IMR-90 (cell line): ENCODE results near the gene CFAP61. TPM values are rescaled to one million over a fixed set of nuclear protein-coding genes. Genes with fewer than 3 reads are reported as not detected.

Experiments
- ATAC-seq: fragments of 200-7000 bp; cut with Tn5 transposase; 2 replicates; pipeline ENCODE4 v1.9.1; 2020; ENCODE audit warnings: low read depth, mild to moderate bottlenecking, moderate library complexity
- BruUV-seq: library from RNA; stranded (reverse); fragments of 400-500 nt; replicated peaks from 2 replicates; lab custom pipeline; 2021; lab: Mats Ljungman, UMichigan
- CTCF ChIA-PET: fragments of 300-600 bp; formaldehyde crosslinking; extraction: SDS; loops from one replicate; lab custom pipeline; 2021; ENCODE audit warnings: antibody characterized with exemption; lab: Yijun Ruan, JAX
- POLR2A ChIA-PET: fragments of 300-600 bp; sonication (Branson Sonifier 250); formaldehyde crosslinking; loops from one replicate; lab custom pipeline; 2022; ENCODE audit warnings: antibody characterized with exemption; ENCODE audit not compliant: unreplicated experiment; lab: Charles Lee
- DNase-seq: peaks from one replicate; pipeline ENCODE4 v3.0.0; 2013
- H2AFZ ChIP-seq: replicated peaks from 2 replicates; pipeline ENCODE3; 2013; ENCODE audit warnings: low read length, mild to moderate bottlenecking; ENCODE audit not compliant: poor library complexity
- H2AK5ac ChIP-seq: 2 replicates; pipeline ENCODE4 v1.6.1; 2013; ENCODE audit warnings: low read depth, low read length, inconsistent platforms
- H2AK9ac ChIP-seq: replicated peaks from 2 replicates; pipeline ENCODE3; 2013; ENCODE audit warnings: mild to moderate bottlenecking, low read depth, low read length, moderate library complexity; ENCODE audit not compliant: poor library complexity
- H2BK120ac ChIP-seq: 2 replicates; pipeline ENCODE4 v1.6.1; 2013; ENCODE audit warnings: low read depth, low read length, inconsistent platforms
- H2BK15ac ChIP-seq: 3 replicates; pipeline ENCODE4 v1.6.1; 2013; ENCODE audit warnings: low read depth, low read length, inconsistent platforms
- H2BK20ac ChIP-seq: 2 replicates; pipeline ENCODE4 v1.6.1; 2013; ENCODE audit warnings: low read depth, mild to moderate bottlenecking, inconsistent platforms, low read length, moderate library complexity
- H2BK5ac ChIP-seq: 2 replicates; pipeline ENCODE4 v1.6.1; 2013; ENCODE audit warnings: mild to moderate bottlenecking, low read depth, low read length, inconsistent platforms; ENCODE audit not compliant: poor library complexity, severe bottlenecking
- H3K14ac ChIP-seq: replicated peaks from 2 replicates; pipeline ENCODE4 v1.6.1; 2013; ENCODE audit warnings: low read depth, low read length, inconsistent platforms
- H3K18ac ChIP-seq: 2 replicates; pipeline ENCODE4 v1.6.1; 2013; ENCODE audit warnings: low read depth, low read length, control low read depth
- H3K23ac ChIP-seq: 2 replicates; pipeline ENCODE4 v1.6.1; 2013; ENCODE audit warnings: low read depth, low read length, inconsistent platforms
- H3K27ac ChIP-seq: 2 replicates; pipeline ENCODE4 v1.5.1; 2013; ENCODE audit warnings: mild to moderate bottlenecking, control low read depth, low read length; ENCODE audit not compliant: insufficient read depth
- H3K27me3 ChIP-seq: 2 replicates; pipeline ENCODE4 v1.6.1; 2013; ENCODE audit warnings: low read length; ENCODE audit not compliant: control insufficient read depth, insufficient read depth
- H3K36me3 ChIP-seq: 2 replicates; pipeline ENCODE4 v1.6.1; 2013; ENCODE audit warnings: low read length, mixed read lengths; ENCODE audit not compliant: control insufficient read depth, insufficient read depth
- H3K4ac ChIP-seq: 2 replicates; pipeline ENCODE4 v1.6.1; 2013; ENCODE audit warnings: low read depth, low read length, inconsistent platforms
- H3K4me1 ChIP-seq: 2 replicates; pipeline ENCODE4 v1.6.1; 2013; ENCODE audit warnings: low read length, mixed read lengths; ENCODE audit not compliant: control insufficient read depth, insufficient read depth
- H3K4me2 ChIP-seq: 2 replicates; pipeline ENCODE4 v1.6.1; 2013; ENCODE audit warnings: low read depth, mild to moderate bottlenecking, control low read depth, low read length, moderate library complexity
- H3K4me3 ChIP-seq: 2 replicates; pipeline ENCODE4 v1.5.1; 2013; ENCODE audit warnings: low read depth, mild to moderate bottlenecking, control low read depth, low read length, moderate library complexity; ENCODE audit not compliant: insufficient read depth
- H3K56ac ChIP-seq: 2 replicates; pipeline ENCODE4 v1.6.1; 2013; ENCODE audit warnings: low read length, inconsistent platforms; ENCODE audit not compliant: insufficient read depth; ENCODE audit errors: extremely low read depth
- H3K79me1 ChIP-seq, 2 experiments: 2 replicates each; pipeline ENCODE4 v1.6.1; 2013; ENCODE audit warnings: low read length in 2 of 2, inconsistent platforms in 1 of 2, low read depth in 1 of 2
- H3K9ac ChIP-seq: 2 replicates; pipeline ENCODE4 v1.6.1; 2013; ENCODE audit warnings: low read depth, low read length, control low read depth
- H3K9me1 ChIP-seq: 2 replicates; pipeline ENCODE4 v1.6.1; 2013; ENCODE audit warnings: low read length, inconsistent platforms; ENCODE audit not compliant: insufficient read depth
- H3K9me3 ChIP-seq: 2 replicates; pipeline ENCODE4 v1.6.1; 2013; ENCODE audit warnings: low read length; ENCODE audit not compliant: control insufficient read depth, insufficient read depth
- H4K20me1 ChIP-seq: 2 replicates; pipeline ENCODE4 v1.6.1; 2013; ENCODE audit warnings: low read length, inconsistent platforms; ENCODE audit not compliant: insufficient read depth
- H4K5ac ChIP-seq: 2 replicates; pipeline ENCODE4 v1.6.1; 2013; ENCODE audit warnings: mild to moderate bottlenecking, low read depth, low read length, control low read depth
- H4K8ac ChIP-seq, 2 experiments: 2 replicates each; pipeline ENCODE4 v1.6.1; 2013; ENCODE audit warnings: low read depth in 2 of 2, low read length in 2 of 2, control low read depth in 1 of 2, inconsistent platforms in 1 of 2
- H4K91ac ChIP-seq: 2 replicates; pipeline ENCODE4 v1.6.1; 2013; ENCODE audit warnings: low read depth, low read length, inconsistent platforms; ENCODE audit not compliant: insufficient read depth
- CEBPB ChIP-seq: IDR thresholded peaks from 2 replicates; pipeline ENCODE4 v1.6.1; 2012; ENCODE audit warnings: low read depth, low read length, improper control_type of control experiment
- CHD1 ChIP-seq: IDR thresholded peaks from 2 replicates; pipeline ENCODE4 v1.6.1; 2012; ENCODE audit warnings: low read depth, low read length, improper control_type of control experiment
- ELK1 ChIP-seq: fragments of 150-350 bp; IDR thresholded peaks from 2 replicates; pipeline ENCODE4 v1.6.1; 2016; ENCODE audit warnings: low read depth, mild to moderate bottlenecking, low read length, moderate library complexity, borderline replicate concordance
- FOS ChIP-seq: fragments of 150-350 bp; IDR thresholded peaks from 2 replicates; pipeline ENCODE4 v1.6.1; 2016; ENCODE audit warnings: low read depth, low read length
- MAFK ChIP-seq: IDR thresholded peaks from 2 replicates; pipeline ENCODE4 v1.6.1; 2012; ENCODE audit warnings: low read depth, low read length, improper control_type of control experiment
- MAZ ChIP-seq: IDR thresholded peaks from 2 replicates; pipeline ENCODE4 v1.6.1; 2012; ENCODE audit warnings: low read depth, mild to moderate bottlenecking, low read length, improper control_type of control experiment, moderate library complexity, borderline replicate concordance
- MXI1 ChIP-seq: IDR thresholded peaks from 2 replicates; pipeline ENCODE4 v1.6.1; 2012; ENCODE audit warnings: low read depth, mild to moderate bottlenecking, low read length, moderate library complexity, borderline replicate concordance
- NFE2L2 ChIP-seq: fragments of 150-350 bp; IDR thresholded peaks from 2 replicates; pipeline ENCODE4 v1.6.1; 2016; ENCODE audit warnings: low read depth, mild to moderate bottlenecking, low read length
- POLR2A ChIP-seq: IDR thresholded peaks from 2 replicates; pipeline ENCODE4 v1.6.1; 2012; ENCODE audit warnings: mild to moderate bottlenecking, low read depth, low read length
- RAD21 ChIP-seq: IDR thresholded peaks from 2 replicates; pipeline ENCODE4 v1.6.1; 2012; ENCODE audit warnings: low read length, improper control_type of control experiment
- RCOR1 ChIP-seq: IDR thresholded peaks from 2 replicates; pipeline ENCODE4 v1.6.1; 2012; ENCODE audit warnings: mild to moderate bottlenecking, low read length, improper control_type of control experiment; ENCODE audit not compliant: insufficient replicate concordance
- RFX5 ChIP-seq: IDR thresholded peaks from 2 replicates; pipeline ENCODE4 v1.8.0; 2012; ENCODE audit warnings: low read depth, mild to moderate bottlenecking, low read length, moderate library complexity
- USF2 ChIP-seq: fragments of 150-350 bp; IDR thresholded peaks from 2 replicates; pipeline ENCODE4 v1.6.1; 2017; ENCODE audit warnings: mild to moderate bottlenecking, antibody characterized with exemption, low read length, low read depth
- WGBS, 2 experiments: methylation state at CpG; one replicate each; pipeline versions ENCODE4 v1.1.5 to v1.1.7; 2013; ENCODE audit warnings: missing lambda C conversion rate in 2 of 2; ENCODE audit not compliant: insufficient read length in 1 of 2; ENCODE audit errors: extremely low coverage in 2 of 2; 5-methylcytosine and 5-hydroxymethylcytosine counted together
- dilution Hi-C: fragments of 300-500 bp; cut with HindIII; formaldehyde crosslinking; loops from one replicate; pipeline ENCODE4 v1.14.3; 2018; ENCODE audit warnings: low sequenced_read_pairs; ENCODE audit not compliant: unreplicated experiment
- in situ Hi-C: fragments of 300-500 bp; cut with MboI; formaldehyde crosslinking; loops from 3 replicates; pipeline ENCODE4 v1.14.3; 2019; ENCODE audit warnings: low sequenced_read_pairs, inconsistent platforms, mixed read lengths
- intact Hi-C: fragments of 100-400 bp; cut with micrococcal nuclease; formaldehyde crosslinking; loops from 2 replicates; pipeline ENCODE4 v1.10.0; 2022
- polyA plus RNA-seq, 3 experiments: library from polyadenylated mRNA; depleted of rRNA; stranded (reverse); fragments of >200 nt; gene quantifications; 2 replicates each; pipeline ENCODE4 v1.2.3, GENCODE V29; 2012; ENCODE audit warnings: low replicate concordance in 1 of 3
- total RNA-seq: library from RNA; depleted of rRNA; stranded (reverse); fragments of >200 nt; gene quantifications from 2 replicates; pipeline ENCODE4 v1.2.3, GENCODE V29; 2012

CFAP61 gene
- total and polyA plus RNA-seq, 2 of the 4 experiments (the other 2 are of a cell fraction) = 0.07 TPM; not detected in 1

- Histone ChIP-seq H3K14ac (no peak overlapping the region), H3K36me3 (no peaks in the 10 kb centered on the region), H3K4ac (no peak overlapping the region), H2BK5ac (no peak overlapping the region), H4K20me1 (no peaks in the 10 kb centered on the region), H4K91ac (no peak overlapping the region), H3K4me3 (no peak overlapping the region), H4K5ac (no peak overlapping the region), H3K4me2 (no peak overlapping the region), H2BK15ac (no peak overlapping the region; the same call in 2 of the 3 replicates), H3K79me1 (no peaks in the 10 kb centered on the region), H3K27ac (no peak overlapping the region), H3K9me3 (no peaks in the 10 kb centered on the region), H3K23ac (no peak overlapping the region), H4K8ac (no peak overlapping the region), H3K4me1 (peaks cover 17% of the 10 kb centered on the region), H2AK5ac (0 out of 2 replicates have a peak overlapping the region, but pooled peaks have one; percentile 6), H3K18ac (no peak overlapping the region), H2BK20ac (no peak overlapping the region), H3K9ac (no peak overlapping the region), H3K27me3 (no peaks in the 10 kb centered on the region), H2AK9ac (no peak overlapping the region), H2AFZ (peak overlapping the region; percentile 8), H3K9me1 (peaks cover 3% of the 10 kb centered on the region; the same call in 1 of the 2 replicates), H2BK120ac (no peak overlapping the region), H3K56ac (no peak overlapping the region)
- POLR2A ChIA-PET = no interaction called here
- TF ChIP-seq USF2 (no peak), CEBPB (no peak), MXI1 (no peak), MAZ (no peak), NFE2L2 (no peak), POLR2A (no peak), ELK1 (no peak), RFX5 (no peak), MAFK (no peak), FOS (no peak), RCOR1 (no peak), RAD21 (no peak), CHD1 (no peak)
- intact Hi-C loops = no loop called here
- dilution Hi-C loops = no loop called here
- WGBS, 2 experiments = 87% methylated on average over 14 of the region's 29 CpGs; no CpG with 5 or more reads in 1 of the 2 experiments
- ATAC-seq (no peak), DNase-seq (no peak)
- no TSS peak for BruUV-seq
- CTCF ChIA-PET = no interaction called here
- in situ Hi-C loops = no loop called here
These were observed 343.7 kb downstream of the CFAP61 start for GRCh38 chr20:20395903-20396568.
